WTC11 (cell line): ENCODE results near the gene RECK. TPM values are rescaled to one million over a fixed set of nuclear protein-coding genes. Genes with fewer than 3 reads are reported as not detected.

Experiments
- ATAC-seq: fragments of 200-7000 bp; cut with Tn5 transposase; 2 replicates; pipeline ENCODE4 v1.10.0; 2021; ENCODE audit warnings: mild to moderate bottlenecking, moderate library complexity
- CTCF ChIA-PET: fragments of 300-600 bp; sonication (Branson Sonifier 250); formaldehyde crosslinking; loops from one replicate; lab custom pipeline; 2021; ENCODE audit warnings: antibody characterized with exemption; lab: Charles Lee
- POLR2A ChIA-PET: fragments of 350-600 bp; sonication (Branson Sonifier 250); formaldehyde crosslinking; loops from one replicate; lab custom pipeline; 2021; ENCODE audit warnings: antibody characterized with exemption; lab: Charles Lee
- DNase-seq: peaks from one replicate; pipeline ENCODE4 v3.0.0; 2021; ENCODE audit warnings: low spot score
- H3K27ac Mint-ChIP-seq: 2 replicates; pipeline ENCODE4 v1.8.0; 2021; ENCODE audit warnings: mixed read lengths
- H3K27me3 Mint-ChIP-seq: 2 replicates; pipeline ENCODE4 v1.8.0; 2021; ENCODE audit warnings: low read depth, mild to moderate bottlenecking, moderate library complexity, mixed read lengths
- H3K36me3 Mint-ChIP-seq: 2 replicates; pipeline ENCODE4 v1.8.0; 2021; ENCODE audit warnings: mixed read lengths
- H3K4me1 Mint-ChIP-seq: 2 replicates; pipeline ENCODE4 v1.8.0; 2022; ENCODE audit warnings: mixed read lengths
- H3K4me3 Mint-ChIP-seq: 2 replicates; pipeline ENCODE4 v1.8.0; 2021; ENCODE audit warnings: mild to moderate bottlenecking, moderate library complexity, mixed read lengths
- H3K9me3 Mint-ChIP-seq: 2 replicates; pipeline ENCODE4 v1.8.0; 2021; ENCODE audit warnings: mixed read lengths
- CREM ChIP-seq: sonication (generic); formaldehyde crosslinking; IDR thresholded peaks from 2 replicates; pipeline ENCODE4 v1.8.1; 2022; ENCODE audit warnings: mild to moderate bottlenecking, missing genetic modification reagents, moderate library complexity
- FOXJ3 ChIP-seq: sonication (generic); formaldehyde crosslinking; IDR thresholded peaks from 2 replicates; pipeline ENCODE4 v1.9.0; 2021; ENCODE audit warnings: missing genetic modification reagents, mild to moderate bottlenecking, borderline replicate concordance
- ZNF138 ChIP-seq: sonication (generic); formaldehyde crosslinking; conservative IDR thresholded peaks from 2 replicates; pipeline ENCODE4 v1.8.1; 2022; ENCODE audit warnings: mild to moderate bottlenecking, moderate library complexity, missing genetic modification reagents
- ZNF317 ChIP-seq: sonication (generic); formaldehyde crosslinking; IDR thresholded peaks from 2 replicates; pipeline ENCODE4 v1.8.1; 2023; ENCODE audit warnings: low read depth, mild to moderate bottlenecking, moderate library complexity, missing genetic modification reagents, borderline replicate concordance
- total RNA-seq: library from RNA; stranded (reverse); gene quantifications from 3 replicates; pipeline ENCODE4 v1.2.3, GENCODE V29; 2021
- TF ChIP-seq, protein P1 (sequence below): sonication (generic); formaldehyde crosslinking; IDR thresholded peaks from 2 replicates; pipeline ENCODE4 v1.8.1; 2023; ENCODE audit warnings: mild to moderate bottlenecking, missing genetic modification reagents, borderline replicate concordance
- TF ChIP-seq, protein P2 (sequence below): fragments of 200-600 bp; IDR thresholded peaks from 2 replicates; pipeline ENCODE4 v1.8.0; 2022; ENCODE audit warnings: antibody characterized with exemption
- TF ChIP-seq, protein P3 (sequence below): sonication (generic); formaldehyde crosslinking; IDR thresholded peaks from 2 replicates; pipeline ENCODE4 v1.8.0; 2023; ENCODE audit warnings: missing genetic modification reagents, mild to moderate bottlenecking, borderline replicate concordance
- TF ChIP-seq, protein P4 (sequence below): sonication (generic); formaldehyde crosslinking; IDR thresholded peaks from 2 replicates; pipeline ENCODE4 v1.8.1; 2022; ENCODE audit warnings: low read depth, missing genetic modification reagents, borderline replicate concordance
- TF ChIP-seq, protein P5 (sequence below): sonication (generic); formaldehyde crosslinking; IDR thresholded peaks from 2 replicates; pipeline ENCODE4 v1.8.0; 2023; ENCODE audit warnings: mild to moderate bottlenecking, missing genetic modification reagents
- TF ChIP-seq, protein P6 (sequence below): fragments of 250-450 bp; sonication (Bioruptor Pico); IDR thresholded peaks from 2 replicates; pipeline ENCODE4 v1.9.0; 2021; ENCODE audit warnings: moderate library complexity, mild to moderate bottlenecking, inconsistent platforms, borderline replicate concordance

The RECK gene
- total RNA-seq, 1 experiment from 2014 or later = 11.2 TPM

DNA sequence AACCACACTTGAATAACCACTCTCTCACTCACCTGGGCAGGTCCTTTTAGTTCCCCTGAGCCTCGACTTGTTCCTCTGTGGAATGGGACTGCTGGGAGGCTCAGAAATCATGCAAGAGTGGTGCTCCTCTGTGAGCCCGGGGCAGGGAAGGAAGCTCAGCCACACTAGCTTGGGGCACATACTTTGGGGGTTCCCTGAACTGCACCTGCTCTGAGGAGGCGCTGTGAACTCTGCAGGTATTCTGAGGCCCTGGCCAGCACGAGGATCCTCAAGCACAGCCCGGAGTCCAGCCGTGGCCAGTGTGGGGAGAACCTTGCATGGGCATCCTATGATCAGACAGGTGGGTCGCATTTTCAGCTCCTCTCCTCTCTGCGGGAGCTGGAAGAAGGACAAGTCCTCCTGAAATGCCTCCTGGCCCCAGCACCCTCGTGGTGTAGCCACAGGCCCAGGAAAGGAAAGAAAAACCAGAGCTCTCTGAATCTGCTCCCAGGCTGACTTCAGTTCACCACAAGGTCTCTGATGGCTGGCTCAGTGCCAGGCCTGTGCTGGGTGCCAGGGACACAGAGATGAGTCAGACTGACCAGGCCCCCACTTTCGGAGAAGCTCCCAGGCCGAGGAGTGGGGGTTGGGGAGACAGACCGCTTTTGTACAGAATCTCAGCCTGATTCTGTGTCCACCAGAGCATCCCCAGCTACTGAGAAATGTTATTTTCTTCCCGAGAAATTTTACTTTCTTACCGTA lies 111.8 kb downstream of the RECK start:
- CTCF ChIA-PET = interaction anchor here (1.1 to 1.5 kb wide), 2 partner anchors 14 to 18 kb away, joined by 5 to 6 read pairs; no protein-coding TSS in a partner anchor
- peaks cover 15% of the 10 kb centered on the region for H3K27me3 Mint-ChIP-seq
- no peak overlapping the region for H3K27ac Mint-ChIP-seq
- ATAC-seq = no peak
- no peak overlapping the region for H3K4me3 Mint-ChIP-seq
- H3K9me3 Mint-ChIP-seq = peaks cover 18% of the 10 kb centered on the region
- H3K36me3 Mint-ChIP-seq = peaks cover 13% of the 10 kb centered on the region
- no peak for DNase-seq
- no peaks in the 10 kb centered on the region for H3K4me1 Mint-ChIP-seq
- TF ChIP-seq, protein P1, sequence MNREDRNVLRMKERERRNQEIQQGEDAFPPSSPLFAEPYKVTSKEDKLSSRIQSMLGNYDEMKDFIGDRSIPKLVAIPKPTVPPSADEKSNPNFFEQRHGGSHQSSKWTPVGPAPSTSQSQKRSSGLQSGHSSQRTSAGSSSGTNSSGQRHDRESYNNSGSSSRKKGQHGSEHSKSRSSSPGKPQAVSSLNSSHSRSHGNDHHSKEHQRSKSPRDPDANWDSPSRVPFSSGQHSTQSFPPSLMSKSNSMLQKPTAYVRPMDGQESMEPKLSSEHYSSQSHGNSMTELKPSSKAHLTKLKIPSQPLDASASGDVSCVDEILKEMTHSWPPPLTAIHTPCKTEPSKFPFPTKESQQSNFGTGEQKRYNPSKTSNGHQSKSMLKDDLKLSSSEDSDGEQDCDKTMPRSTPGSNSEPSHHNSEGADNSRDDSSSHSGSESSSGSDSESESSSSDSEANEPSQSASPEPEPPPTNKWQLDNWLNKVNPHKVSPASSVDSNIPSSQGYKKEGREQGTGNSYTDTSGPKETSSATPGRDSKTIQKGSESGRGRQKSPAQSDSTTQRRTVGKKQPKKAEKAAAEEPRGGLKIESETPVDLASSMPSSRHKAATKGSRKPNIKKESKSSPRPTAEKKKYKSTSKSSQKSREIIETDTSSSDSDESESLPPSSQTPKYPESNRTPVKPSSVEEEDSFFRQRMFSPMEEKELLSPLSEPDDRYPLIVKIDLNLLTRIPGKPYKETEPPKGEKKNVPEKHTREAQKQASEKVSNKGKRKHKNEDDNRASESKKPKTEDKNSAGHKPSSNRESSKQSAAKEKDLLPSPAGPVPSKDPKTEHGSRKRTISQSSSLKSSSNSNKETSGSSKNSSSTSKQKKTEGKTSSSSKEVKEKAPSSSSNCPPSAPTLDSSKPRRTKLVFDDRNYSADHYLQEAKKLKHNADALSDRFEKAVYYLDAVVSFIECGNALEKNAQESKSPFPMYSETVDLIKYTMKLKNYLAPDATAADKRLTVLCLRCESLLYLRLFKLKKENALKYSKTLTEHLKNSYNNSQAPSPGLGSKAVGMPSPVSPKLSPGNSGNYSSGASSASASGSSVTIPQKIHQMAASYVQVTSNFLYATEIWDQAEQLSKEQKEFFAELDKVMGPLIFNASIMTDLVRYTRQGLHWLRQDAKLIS (CRISPR knock-in tag) = no peak
- TF ChIP-seq CREM (CRISPR knock-in tag) (no peak), FOXJ3 (CRISPR knock-in tag) (no peak)
- TF ChIP-seq, protein P2, sequence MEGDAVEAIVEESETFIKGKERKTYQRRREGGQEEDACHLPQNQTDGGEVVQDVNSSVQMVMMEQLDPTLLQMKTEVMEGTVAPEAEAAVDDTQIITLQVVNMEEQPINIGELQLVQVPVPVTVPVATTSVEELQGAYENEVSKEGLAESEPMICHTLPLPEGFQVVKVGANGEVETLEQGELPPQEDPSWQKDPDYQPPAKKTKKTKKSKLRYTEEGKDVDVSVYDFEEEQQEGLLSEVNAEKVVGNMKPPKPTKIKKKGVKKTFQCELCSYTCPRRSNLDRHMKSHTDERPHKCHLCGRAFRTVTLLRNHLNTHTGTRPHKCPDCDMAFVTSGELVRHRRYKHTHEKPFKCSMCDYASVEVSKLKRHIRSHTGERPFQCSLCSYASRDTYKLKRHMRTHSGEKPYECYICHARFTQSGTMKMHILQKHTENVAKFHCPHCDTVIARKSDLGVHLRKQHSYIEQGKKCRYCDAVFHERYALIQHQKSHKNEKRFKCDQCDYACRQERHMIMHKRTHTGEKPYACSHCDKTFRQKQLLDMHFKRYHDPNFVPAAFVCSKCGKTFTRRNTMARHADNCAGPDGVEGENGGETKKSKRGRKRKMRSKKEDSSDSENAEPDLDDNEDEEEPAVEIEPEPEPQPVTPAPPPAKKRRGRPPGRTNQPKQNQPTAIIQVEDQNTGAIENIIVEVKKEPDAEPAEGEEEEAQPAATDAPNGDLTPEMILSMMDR = no peak
- TF ChIP-seq, protein P3, sequence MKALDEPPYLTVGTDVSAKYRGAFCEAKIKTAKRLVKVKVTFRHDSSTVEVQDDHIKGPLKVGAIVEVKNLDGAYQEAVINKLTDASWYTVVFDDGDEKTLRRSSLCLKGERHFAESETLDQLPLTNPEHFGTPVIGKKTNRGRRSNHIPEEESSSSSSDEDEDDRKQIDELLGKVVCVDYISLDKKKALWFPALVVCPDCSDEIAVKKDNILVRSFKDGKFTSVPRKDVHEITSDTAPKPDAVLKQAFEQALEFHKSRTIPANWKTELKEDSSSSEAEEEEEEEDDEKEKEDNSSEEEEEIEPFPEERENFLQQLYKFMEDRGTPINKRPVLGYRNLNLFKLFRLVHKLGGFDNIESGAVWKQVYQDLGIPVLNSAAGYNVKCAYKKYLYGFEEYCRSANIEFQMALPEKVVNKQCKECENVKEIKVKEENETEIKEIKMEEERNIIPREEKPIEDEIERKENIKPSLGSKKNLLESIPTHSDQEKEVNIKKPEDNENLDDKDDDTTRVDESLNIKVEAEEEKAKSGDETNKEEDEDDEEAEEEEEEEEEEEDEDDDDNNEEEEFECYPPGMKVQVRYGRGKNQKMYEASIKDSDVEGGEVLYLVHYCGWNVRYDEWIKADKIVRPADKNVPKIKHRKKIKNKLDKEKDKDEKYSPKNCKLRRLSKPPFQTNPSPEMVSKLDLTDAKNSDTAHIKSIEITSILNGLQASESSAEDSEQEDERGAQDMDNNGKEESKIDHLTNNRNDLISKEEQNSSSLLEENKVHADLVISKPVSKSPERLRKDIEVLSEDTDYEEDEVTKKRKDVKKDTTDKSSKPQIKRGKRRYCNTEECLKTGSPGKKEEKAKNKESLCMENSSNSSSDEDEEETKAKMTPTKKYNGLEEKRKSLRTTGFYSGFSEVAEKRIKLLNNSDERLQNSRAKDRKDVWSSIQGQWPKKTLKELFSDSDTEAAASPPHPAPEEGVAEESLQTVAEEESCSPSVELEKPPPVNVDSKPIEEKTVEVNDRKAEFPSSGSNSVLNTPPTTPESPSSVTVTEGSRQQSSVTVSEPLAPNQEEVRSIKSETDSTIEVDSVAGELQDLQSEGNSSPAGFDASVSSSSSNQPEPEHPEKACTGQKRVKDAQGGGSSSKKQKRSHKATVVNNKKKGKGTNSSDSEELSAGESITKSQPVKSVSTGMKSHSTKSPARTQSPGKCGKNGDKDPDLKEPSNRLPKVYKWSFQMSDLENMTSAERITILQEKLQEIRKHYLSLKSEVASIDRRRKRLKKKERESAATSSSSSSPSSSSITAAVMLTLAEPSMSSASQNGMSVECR = no peak
- TF ChIP-seq, protein P4, sequence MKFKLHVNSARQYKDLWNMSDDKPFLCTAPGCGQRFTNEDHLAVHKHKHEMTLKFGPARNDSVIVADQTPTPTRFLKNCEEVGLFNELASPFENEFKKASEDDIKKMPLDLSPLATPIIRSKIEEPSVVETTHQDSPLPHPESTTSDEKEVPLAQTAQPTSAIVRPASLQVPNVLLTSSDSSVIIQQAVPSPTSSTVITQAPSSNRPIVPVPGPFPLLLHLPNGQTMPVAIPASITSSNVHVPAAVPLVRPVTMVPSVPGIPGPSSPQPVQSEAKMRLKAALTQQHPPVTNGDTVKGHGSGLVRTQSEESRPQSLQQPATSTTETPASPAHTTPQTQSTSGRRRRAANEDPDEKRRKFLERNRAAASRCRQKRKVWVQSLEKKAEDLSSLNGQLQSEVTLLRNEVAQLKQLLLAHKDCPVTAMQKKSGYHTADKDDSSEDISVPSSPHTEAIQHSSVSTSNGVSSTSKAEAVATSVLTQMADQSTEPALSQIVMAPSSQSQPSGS (CRISPR knock-in tag) = no peak
- POLR2A ChIA-PET = interaction anchor here (1.4 kb wide), 1 partner anchor 15 kb away, joined by 4 read pairs; no protein-coding TSS in a partner anchor

DNA sequence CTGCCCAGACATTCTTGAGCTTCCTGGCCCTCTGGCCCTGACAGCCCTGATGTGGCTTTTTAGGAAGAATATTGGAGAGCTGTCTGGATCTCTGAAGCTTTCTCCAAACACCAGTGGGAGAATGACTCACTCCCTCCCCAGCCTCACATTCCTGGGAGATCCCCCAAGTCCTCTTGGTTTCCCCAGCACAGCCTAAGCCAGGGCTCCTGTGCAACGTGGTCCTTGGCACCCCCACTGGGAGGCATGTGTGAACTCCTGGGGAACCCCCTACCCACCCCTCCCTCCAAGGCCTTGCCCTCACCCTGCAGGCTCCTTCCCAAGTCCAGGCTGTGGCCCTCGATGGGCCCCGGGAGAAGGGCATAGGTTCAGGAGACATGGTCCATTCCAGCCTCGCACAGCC lies 112.5 kb downstream of the RECK start:
- H3K27me3 Mint-ChIP-seq = peaks cover 15% of the 10 kb centered on the region
- DNase-seq = no peak
- no peak for TF ChIP-seq ZNF138 (CRISPR knock-in tag)
- TF ChIP-seq, protein P5, sequence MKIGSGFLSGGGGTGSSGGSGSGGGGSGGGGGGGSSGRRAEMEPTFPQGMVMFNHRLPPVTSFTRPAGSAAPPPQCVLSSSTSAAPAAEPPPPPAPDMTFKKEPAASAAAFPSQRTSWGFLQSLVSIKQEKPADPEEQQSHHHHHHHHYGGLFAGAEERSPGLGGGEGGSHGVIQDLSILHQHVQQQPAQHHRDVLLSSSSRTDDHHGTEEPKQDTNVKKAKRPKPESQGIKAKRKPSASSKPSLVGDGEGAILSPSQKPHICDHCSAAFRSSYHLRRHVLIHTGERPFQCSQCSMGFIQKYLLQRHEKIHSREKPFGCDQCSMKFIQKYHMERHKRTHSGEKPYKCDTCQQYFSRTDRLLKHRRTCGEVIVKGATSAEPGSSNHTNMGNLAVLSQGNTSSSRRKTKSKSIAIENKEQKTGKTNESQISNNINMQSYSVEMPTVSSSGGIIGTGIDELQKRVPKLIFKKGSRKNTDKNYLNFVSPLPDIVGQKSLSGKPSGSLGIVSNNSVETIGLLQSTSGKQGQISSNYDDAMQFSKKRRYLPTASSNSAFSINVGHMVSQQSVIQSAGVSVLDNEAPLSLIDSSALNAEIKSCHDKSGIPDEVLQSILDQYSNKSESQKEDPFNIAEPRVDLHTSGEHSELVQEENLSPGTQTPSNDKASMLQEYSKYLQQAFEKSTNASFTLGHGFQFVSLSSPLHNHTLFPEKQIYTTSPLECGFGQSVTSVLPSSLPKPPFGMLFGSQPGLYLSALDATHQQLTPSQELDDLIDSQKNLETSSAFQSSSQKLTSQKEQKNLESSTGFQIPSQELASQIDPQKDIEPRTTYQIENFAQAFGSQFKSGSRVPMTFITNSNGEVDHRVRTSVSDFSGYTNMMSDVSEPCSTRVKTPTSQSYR = no peak
- TF ChIP-seq, protein P3 = no peak
- no peak for TF ChIP-seq ZNF317 (CRISPR knock-in tag)
- TF ChIP-seq, protein P6, sequence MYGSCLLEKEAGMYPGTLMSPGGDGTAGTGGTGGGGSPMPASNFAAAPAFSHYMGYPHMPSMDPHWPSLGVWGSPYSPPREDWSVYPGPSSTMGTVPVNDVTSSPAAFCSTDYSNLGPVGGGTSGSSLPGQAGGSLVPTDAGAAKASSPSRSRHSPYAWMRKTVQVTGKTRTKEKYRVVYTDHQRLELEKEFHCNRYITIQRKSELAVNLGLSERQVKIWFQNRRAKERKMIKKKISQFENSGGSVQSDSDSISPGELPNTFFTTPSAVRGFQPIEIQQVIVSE (CRISPR knock-in tag) = no peak

More for the DNA sequence above, 112.5 kb downstream of the RECK start:
- Mint-ChIP-seq H3K36me3 (peaks cover 13% of the 10 kb centered on the region), H3K9me3 (peaks cover 18% of the 10 kb centered on the region), H3K4me3 (no peak overlapping the region), H3K4me1 (no peaks in the 10 kb centered on the region), H3K27ac (no peak overlapping the region)
- ChIA-PET POLR2A (interaction anchor here (1.4 kb wide), 1 partner anchor 14 kb away, joined by 4 read pairs; no protein-coding TSS in a partner anchor), CTCF (interaction anchor here (1.1 to 1.5 kb wide), 2 partner anchors 14 to 18 kb away, joined by 5 to 6 read pairs; no protein-coding TSS in a partner anchor)
- no peak for ATAC-seq
